Fibroblast of lung (primary cell): ENCODE measurements around the gene SLC22A14. TPM values are rescaled to one million over a fixed set of nuclear protein-coding genes. Genes with fewer than 3 reads are reported as not detected.

Experiments used
- DNase-seq, 2 donors: peaks; one replicate each; pipeline versions ENCODE4 v3.0.0 to v3.0.0-alpha.2; 2010; ENCODE audit warnings: low read depth in 2 of 2
- H2AFZ ChIP-seq: 2 replicates; pipeline ENCODE4 v1.5.1; 2012; ENCODE audit warnings: low read length, control low read depth, inconsistent platforms
- H3K27ac ChIP-seq: 2 replicates; pipeline ENCODE4 v1.5.1; 2011; ENCODE audit warnings: low read length, control low read depth; ENCODE audit not compliant: insufficient read depth
- H3K27me3 ChIP-seq: 2 replicates; pipeline ENCODE4 v1.5.1; 2011; ENCODE audit warnings: mild to moderate bottlenecking, low read length; ENCODE audit not compliant: control insufficient read depth, insufficient read depth
- H3K36me3 ChIP-seq: 2 replicates; pipeline ENCODE4 v1.5.1; 2011; ENCODE audit warnings: low read length; ENCODE audit not compliant: control insufficient read depth, insufficient read depth
- H3K4me1 ChIP-seq: 2 replicates; pipeline ENCODE4 v1.5.1; 2011; ENCODE audit warnings: low read length; ENCODE audit not compliant: control insufficient read depth, insufficient read depth; ENCODE audit errors: extremely low read depth
- H3K4me2 ChIP-seq: 2 replicates; pipeline ENCODE4 v1.5.1; 2011; ENCODE audit warnings: low read length, control low read depth; ENCODE audit not compliant: insufficient read depth; ENCODE audit errors: extremely low read depth
- H3K4me3 ChIP-seq, 4 experiments: fragments of 200-600 bp in 1 of 4; sonication (generic) in 1 of 4; replicated peaks in 1 of 4; 2 replicates each; pipeline ENCODE4 v1.5.1; 2011 to 2016; ENCODE audit warnings: low read length in 4 of 4, low read depth in 3 of 4, mild to moderate bottlenecking in 3 of 4, control low read depth in 2 of 4, inconsistent platforms in 1 of 4, mixed read lengths in 1 of 4; ENCODE audit not compliant: insufficient read depth in 1 of 4; ENCODE audit errors: control extremely low read depth in 1 of 4
- H3K79me2 ChIP-seq: 2 replicates; pipeline ENCODE4 v1.5.1; 2012; ENCODE audit warnings: mild to moderate bottlenecking, low read length, inconsistent platforms; ENCODE audit not compliant: control insufficient read depth, insufficient read depth
- H3K9ac ChIP-seq: 2 replicates; pipeline ENCODE4 v1.5.1; 2011; ENCODE audit warnings: mild to moderate bottlenecking, low read length, control low read depth; ENCODE audit not compliant: insufficient read depth
- H3K9me3 ChIP-seq: 2 replicates; pipeline ENCODE4 v1.5.1; 2012; ENCODE audit warnings: low read depth, low read length; ENCODE audit not compliant: control insufficient read depth, insufficient read depth
- H4K20me1 ChIP-seq: 2 replicates; pipeline ENCODE4 v1.5.1; 2011; ENCODE audit warnings: low read length; ENCODE audit not compliant: control insufficient read depth, insufficient read depth; ENCODE audit errors: extremely low read depth
- EZH2 ChIP-seq: IDR thresholded peaks from 2 replicates; pipeline ENCODE4 v1.5.1; 2012; ENCODE audit warnings: low read length, control low read depth, mild to moderate bottlenecking; ENCODE audit errors: missing control alignments
- polyA plus RNA-seq, 2 donors: library from polyadenylated mRNA; depleted of rRNA in 1 of 2; stranded (reverse) in 1 of 2; unstranded in 1 of 2; fragments of >200 nt; gene quantifications; 2 replicates each; pipeline ENCODE4 v1.2.1, GENCODE V29; 2011 to 2012; ENCODE audit warnings: missing spikeins in 1 of 2
- total RNA-seq: library from RNA; depleted of rRNA; stranded (reverse); fragments of >200 nt; gene quantifications from 2 replicates; pipeline ENCODE4 v1.2.1, GENCODE V29; 2014
- TF ChIP-seq, protein P1 (sequence below), 2 donors: IDR thresholded peaks in 1 of 2; conservative IDR thresholded peaks in 1 of 2; 1 replicate in 1 of 2; 2 replicates in 1 of 2; pipeline ENCODE4 v1.5.1; 2011 to 2012; ENCODE audit warnings: low read length in 2 of 2, control low read depth in 1 of 2, inconsistent platforms in 1 of 2, low read depth in 1 of 2, mild to moderate bottlenecking in 1 of 2

SLC22A14 gene
- total and polyA plus RNA-seq, 2 donors (not counting 1 experiment from before 2014, with no cell fraction given), result 0.17 TPM; not detected in 1

DNA sequence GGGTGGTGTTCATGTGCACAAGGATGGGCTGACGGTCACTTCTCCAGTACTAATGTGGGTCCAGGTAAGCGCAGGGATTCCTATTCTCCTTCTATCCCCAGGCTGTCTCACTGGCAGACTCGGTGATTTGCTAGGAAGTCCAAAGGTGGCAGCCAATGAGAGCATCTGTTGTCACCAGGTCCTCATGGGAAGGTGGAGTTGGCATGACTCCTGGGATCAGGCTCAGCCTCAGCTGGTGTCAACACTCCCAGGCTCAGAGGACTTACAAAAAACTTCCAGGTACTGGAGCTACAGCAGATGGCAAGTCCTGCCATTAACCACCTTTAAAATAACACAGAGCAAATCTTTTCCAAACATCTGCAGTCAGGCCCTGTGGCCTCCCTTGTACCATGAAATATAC lies 78.3 kb downstream of the SLC22A14 start:
- Histone ChIP-seq H3K4me3 (no peak overlapping the region), H3K4me1 (no peaks in the 10 kb centered on the region), H4K20me1 (no peaks in the 10 kb centered on the region), H3K27me3 (no peaks in the 10 kb centered on the region), H3K79me2 (no peaks in the 10 kb centered on the region), H3K9me3 (no peaks in the 10 kb centered on the region), H3K9ac (no peak overlapping the region), H2AFZ (no peak overlapping the region), H3K4me2 (no peak overlapping the region), H3K27ac (no peak overlapping the region), H3K36me3 (no peaks in the 10 kb centered on the region)
- no peak for DNase-seq
- TF ChIP-seq, protein P1, sequence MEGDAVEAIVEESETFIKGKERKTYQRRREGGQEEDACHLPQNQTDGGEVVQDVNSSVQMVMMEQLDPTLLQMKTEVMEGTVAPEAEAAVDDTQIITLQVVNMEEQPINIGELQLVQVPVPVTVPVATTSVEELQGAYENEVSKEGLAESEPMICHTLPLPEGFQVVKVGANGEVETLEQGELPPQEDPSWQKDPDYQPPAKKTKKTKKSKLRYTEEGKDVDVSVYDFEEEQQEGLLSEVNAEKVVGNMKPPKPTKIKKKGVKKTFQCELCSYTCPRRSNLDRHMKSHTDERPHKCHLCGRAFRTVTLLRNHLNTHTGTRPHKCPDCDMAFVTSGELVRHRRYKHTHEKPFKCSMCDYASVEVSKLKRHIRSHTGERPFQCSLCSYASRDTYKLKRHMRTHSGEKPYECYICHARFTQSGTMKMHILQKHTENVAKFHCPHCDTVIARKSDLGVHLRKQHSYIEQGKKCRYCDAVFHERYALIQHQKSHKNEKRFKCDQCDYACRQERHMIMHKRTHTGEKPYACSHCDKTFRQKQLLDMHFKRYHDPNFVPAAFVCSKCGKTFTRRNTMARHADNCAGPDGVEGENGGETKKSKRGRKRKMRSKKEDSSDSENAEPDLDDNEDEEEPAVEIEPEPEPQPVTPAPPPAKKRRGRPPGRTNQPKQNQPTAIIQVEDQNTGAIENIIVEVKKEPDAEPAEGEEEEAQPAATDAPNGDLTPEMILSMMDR (conservative IDR thresholded peaks at IDR 0.05 in 1 of 2, IDR thresholded peaks at IDR 0.05 in 1 of 2; ENCODE audit: low read depth in 1 of 2, low read length in 2 of 2), result no peak
- TF ChIP-seq EZH2, result no peak

DNA sequence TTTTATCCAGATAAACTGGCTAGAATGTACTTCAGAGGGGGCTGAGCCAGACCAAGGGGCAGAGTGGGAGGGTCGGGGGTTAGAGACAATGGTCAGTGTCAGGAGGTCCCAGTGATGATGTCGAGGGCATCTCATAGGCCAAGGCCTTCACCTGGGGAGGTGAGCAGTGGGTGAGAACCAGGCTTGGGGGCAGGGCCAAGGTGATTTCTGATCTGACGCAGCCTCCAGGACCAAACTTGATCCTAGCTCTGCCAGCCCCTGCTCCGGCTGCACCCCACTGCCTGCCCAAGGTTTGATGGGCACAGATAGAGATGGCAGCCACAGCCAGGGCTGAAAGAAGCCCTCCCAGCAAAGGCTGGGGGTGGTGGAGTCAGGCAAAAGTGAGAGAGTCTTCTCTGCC lies 79.4 kb downstream of the SLC22A14 start:
- H3K27me3 ChIP-seq, result no peaks in the 10 kb centered on the region
- no peak for DNase-seq
- H3K4me1 ChIP-seq, result no peaks in the 10 kb centered on the region
- H3K4me2 ChIP-seq, result no peak overlapping the region
- H3K4me3 ChIP-seq, result no peak overlapping the region
- H3K9ac ChIP-seq, result no peak overlapping the region
- H3K36me3 ChIP-seq, result no peaks in the 10 kb centered on the region
- no peak for TF ChIP-seq EZH2
- TF ChIP-seq, protein P1 (conservative IDR thresholded peaks at IDR 0.05 in 1 of 2, IDR thresholded peaks at IDR 0.05 in 1 of 2; ENCODE audit: low read depth in 1 of 2, low read length in 2 of 2), result no peak
- H2AFZ ChIP-seq, result no peak overlapping the region
- no peaks in the 10 kb centered on the region for H4K20me1 ChIP-seq
- no peaks in the 10 kb centered on the region for H3K79me2 ChIP-seq
- no peaks in the 10 kb centered on the region for H3K9me3 ChIP-seq
- H3K27ac ChIP-seq, result no peak overlapping the region

DNA sequence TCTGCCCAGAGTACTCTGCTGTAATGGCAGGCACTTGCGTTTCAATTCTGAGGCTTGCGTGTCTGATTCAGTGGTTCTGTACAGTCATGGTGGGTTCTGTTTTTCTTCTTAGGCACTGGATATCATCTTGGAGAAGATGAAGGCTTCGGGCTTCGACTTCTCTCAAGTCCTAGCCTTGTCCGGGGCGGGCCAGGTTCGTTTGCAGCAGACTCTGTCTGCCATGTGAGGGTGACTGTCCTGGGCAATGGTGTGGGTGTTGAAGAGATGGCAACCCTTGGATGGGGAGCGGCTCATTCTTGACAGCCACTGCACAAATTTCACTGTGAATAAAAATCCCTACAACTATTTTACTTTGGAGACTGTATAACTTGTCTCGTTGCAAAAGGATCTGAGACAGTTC lies 80.7 kb downstream of the SLC22A14 start:
- H3K27me3 ChIP-seq, result no peaks in the 10 kb centered on the region
- H3K27ac ChIP-seq, result no peak overlapping the region
- TF ChIP-seq, protein P1 (conservative IDR thresholded peaks at IDR 0.05 in 1 of 2, IDR thresholded peaks at IDR 0.05 in 1 of 2; ENCODE audit: low read depth in 1 of 2, low read length in 2 of 2), result no peak
- no peak for TF ChIP-seq EZH2
- H2AFZ ChIP-seq, result no peak overlapping the region
- H3K36me3 ChIP-seq, result no peaks in the 10 kb centered on the region
- H4K20me1 ChIP-seq, result no peaks in the 10 kb centered on the region
- H3K9ac ChIP-seq, result no peak overlapping the region
- no peaks in the 10 kb centered on the region for H3K4me1 ChIP-seq
- H3K79me2 ChIP-seq, result no peaks in the 10 kb centered on the region
- H3K4me3 ChIP-seq, result no peak overlapping the region
- no peaks in the 10 kb centered on the region for H3K9me3 ChIP-seq
- no peak for DNase-seq
- H3K4me2 ChIP-seq, result no peak overlapping the region
